Retinal pigment epithelial cell (primary cell): Measurements from ENCODE around the gene HP1BP3.
"Not testable (repeated sequence)": the region's sequence is repeated elsewhere in the genome, so short reads cannot be mapped to it uniquely, and the experiment has no call there.

ENCODE experiments used
- DNase-seq: peaks from one replicate; pipeline ENCODE4 v3.0.0-alpha.2; 2010; ENCODE audit warnings: low read depth
- H3K4me3 ChIP-seq: 2 replicates; pipeline ENCODE4 v1.5.1; 2011; ENCODE audit warnings: mild to moderate bottlenecking, low read length, control low read depth, moderate library complexity
- CTCF ChIP-seq: conservative IDR thresholded peaks from 2 replicates; pipeline ENCODE4 v1.5.1; 2011; ENCODE audit warnings: low read depth, low read length, control low read depth, inconsistent platforms

HP1BP3 gene

DNA sequence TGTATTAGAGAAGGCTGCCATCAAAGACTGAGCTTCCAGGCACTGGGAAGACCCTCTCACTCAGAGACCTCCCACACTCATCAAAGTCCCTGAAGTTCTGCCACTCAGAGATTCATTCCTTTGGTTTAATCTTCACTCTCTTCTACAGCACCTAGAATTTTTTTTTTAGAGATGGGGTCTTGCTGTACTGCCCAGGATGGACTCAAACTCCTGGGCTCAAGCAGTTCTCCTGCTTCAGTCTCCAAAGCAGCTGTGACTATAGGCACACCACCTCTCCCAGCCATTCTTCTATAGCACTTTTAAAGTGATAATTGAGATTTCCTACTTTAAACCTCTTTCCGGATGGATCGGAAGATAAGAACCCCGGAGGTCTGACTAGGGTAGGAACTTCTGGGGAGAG lies 3.7 kb upstream of the HP1BP3 start:
- TF ChIP-seq CTCF = no peak
- H3K4me3 ChIP-seq = no peak overlapping the region
- DNase-seq = no peak

- not testable (repeated sequence) for H3K4me3 ChIP-seq, DNase-seq
These were observed 2.5 kb upstream of the HP1BP3 start for GRCh38 chr1:20789598-20789997.

GRCh38 chr1:20787840-20788795 lies 1.0 kb upstream of the HP1BP3 start:
- H3K4me3 ChIP-seq = peak overlapping the region; percentile 62
- TF ChIP-seq CTCF = no peak
- no peak for DNase-seq

GRCh38 chr1:20786253-20787028 lies 666 bp downstream of the HP1BP3 start:
- DNase-seq = peak; percentile 63
- peak overlapping the region; percentile 97 for H3K4me3 ChIP-seq
- TF ChIP-seq CTCF = no peak

DNA sequence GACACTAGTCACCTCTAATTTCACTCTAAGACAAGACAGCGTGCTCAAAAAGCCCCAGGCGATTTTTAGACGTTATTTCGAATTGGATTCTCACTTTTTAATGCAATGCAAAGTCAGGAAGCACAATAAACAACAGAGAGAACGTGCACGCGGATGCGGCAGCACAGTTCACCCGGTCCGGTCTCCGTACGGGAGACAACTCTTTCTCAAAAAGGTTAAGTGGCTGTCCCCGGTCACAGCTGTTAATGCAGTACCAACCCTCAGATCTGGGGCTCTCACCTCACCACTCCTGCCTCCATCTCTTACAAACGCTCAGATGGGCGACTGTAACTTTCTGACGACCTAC lies 1.2 kb downstream of the HP1BP3 start:
- no peak for TF ChIP-seq CTCF
- no peak for DNase-seq
- H3K4me3 ChIP-seq = peak overlapping the region; percentile 97

GRCh38 chr1:20775700-20776099 lies 11.4 kb downstream of the HP1BP3 start:
- DNase-seq = no peak
- no peak overlapping the region for H3K4me3 ChIP-seq
- no peak for TF ChIP-seq CTCF

GRCh38 chr1:20771780-20772179 lies 15.3 kb downstream of the HP1BP3 start:
- no peak for TF ChIP-seq CTCF
- DNase-seq = no peak
- no peak overlapping the region for H3K4me3 ChIP-seq
